HG03460 (cell line): ENCODE measurements around the gene KLHL35.

Source experiments
- ATAC-seq: cut with Tn5 transposase; IDR thresholded peaks from one replicate; pipeline ENCODE4 v1.9.1; 2021; ENCODE audit not compliant: unreplicated experiment

The KLHL35 gene

GRCh38 chr11:75469785-75470405 is 36.9 kb upstream of the KLHL35 start:
- ATAC-seq: no peak

GRCh38 chr11:75468534-75469340 is 35.7 kb upstream of the KLHL35 start:
- no peak for ATAC-seq

- no peak for ATAC-seq
Observed at GRCh38 chr11:75467881-75468280, 34.9 kb upstream of the KLHL35 start.

- no peak for ATAC-seq
Observed at GRCh38 chr11:75467311-75467710, 34.3 kb upstream of the KLHL35 start.

- no peak for ATAC-seq
Observed at GRCh38 chr11:75465701-75466531, 32.9 kb upstream of the KLHL35 start.

- ATAC-seq: no peak
Observed at GRCh38 chr11:75463106-75463774, 30.2 kb upstream of the KLHL35 start.

- no peak for ATAC-seq
Observed at GRCh38 chr11:75462117-75462653, 29.2 kb upstream of the KLHL35 start.

GRCh38 chr11:75461151-75461550 is 28.1 kb upstream of the KLHL35 start:
- ATAC-seq: no peak

GRCh38 chr11:75456596-75457183 is 23.7 kb upstream of the KLHL35 start:
- ATAC-seq: no peak

GRCh38 chr11:75454987-75455386 is 22.0 kb upstream of the KLHL35 start:
- no peak for ATAC-seq

- no peak for ATAC-seq
Observed at GRCh38 chr11:75453916-75454655, 21.1 kb upstream of the KLHL35 start.

- ATAC-seq: no peak
Observed at GRCh38 chr11:75450826-75451821, 18.1 kb upstream of the KLHL35 start.

- ATAC-seq: no peak
Observed at GRCh38 chr11:75450236-75450635, 17.2 kb upstream of the KLHL35 start.

- ATAC-seq: no peak
Observed at GRCh38 chr11:75449776-75450175, 16.8 kb upstream of the KLHL35 start.

GRCh38 chr11:75449271-75449670 is 16.3 kb upstream of the KLHL35 start:
- ATAC-seq: no peak

GRCh38 chr11:75447415-75447814 is 14.4 kb upstream of the KLHL35 start:
- ATAC-seq: no peak

- ATAC-seq: no peak
Observed at GRCh38 chr11:75445315-75445953, 12.4 kb upstream of the KLHL35 start.

GRCh38 chr11:75443043-75443442 is 10.0 kb upstream of the KLHL35 start:
- ATAC-seq: no peak
